HG02678 (cell line): ENCODE results near the gene PARG.
A peak's percentile ranks its signal among the peaks of the same experiment; 100 is the strongest.
"Not testable (repeated sequence)": the region's sequence is repeated elsewhere in the genome, so short reads cannot be mapped to it uniquely, and the experiment has no call there.

Experiments used
- ATAC-seq: cut with Tn5 transposase; IDR thresholded peaks from one replicate; pipeline ENCODE4 v1.9.1; 2021; ENCODE audit warnings: mild to moderate bottlenecking, moderate library complexity; ENCODE audit not compliant: unreplicated experiment

Gene PARG

GRCh38 chr10:49941447-49942338, at the start of gene PARG, which contains the start of gene TIMM23B:
Gene PARG, minus strand, starts transcription at chr10:49942027. Its CDS starts 302 bp downstream, at chr10:49941725.
Gene TIMM23B, plus strand, starts transcription at chr10:49942053. Its CDS starts 142 bp downstream, at chr10:49942195.
- ATAC-seq: peak; percentile 75

GRCh38 chr10:49988376-49988775, 46.5 kb upstream of the PARG start, which contains the start of gene AGAP6:
Gene AGAP6, plus strand, starts transcription at chr10:49988406. Its CDS starts 310 bp downstream, at chr10:49988716.
- ATAC-seq: not testable (repeated sequence)

GRCh38 chr10:49987207-49987606, 45.4 kb upstream of the PARG start:
- ATAC-seq: not testable (repeated sequence)

- ATAC-seq: not testable (repeated sequence)
These were observed 35.9 kb upstream of the PARG start for GRCh38 chr10:49977756-49978155.

GRCh38 chr10:49972094-49972493, 30.3 kb upstream of the PARG start:
- ATAC-seq: not testable (repeated sequence)

GRCh38 chr10:49971466-49971865, 29.6 kb upstream of the PARG start:
- not testable (repeated sequence) for ATAC-seq

- ATAC-seq: not testable (repeated sequence)
These were observed 28.6 kb upstream of the PARG start for GRCh38 chr10:49970331-49970857.

GRCh38 chr10:49953122-49953521, 11.3 kb upstream of the PARG start:
- not testable (repeated sequence) for ATAC-seq

- ATAC-seq: not testable (repeated sequence)
These were observed 10.2 kb upstream of the PARG start for GRCh38 chr10:49952006-49952405.

GRCh38 chr10:49948737-49949136, 6.9 kb upstream of the PARG start:
- ATAC-seq: not testable (repeated sequence)

- peak; percentile 77 for ATAC-seq
These were observed 6.3 kb upstream of the PARG start for GRCh38 chr10:49948142-49948541.

GRCh38 chr10:49943607-49944006, 1.8 kb upstream of the PARG start:
- ATAC-seq: not testable (repeated sequence)

GRCh38 chr10:49942339-49942705, 495 bp upstream of the PARG start:
- ATAC-seq: peak; percentile 13

- ATAC-seq: not testable (repeated sequence)
These were observed 9.7 kb downstream of the PARG start for GRCh38 chr10:49931959-49932728.

GRCh38 chr10:49931276-49931675, 10.6 kb downstream of the PARG start:
- not testable (repeated sequence) for ATAC-seq

GRCh38 chr10:49923572-49923971, 18.3 kb downstream of the PARG start:
- ATAC-seq: not testable (repeated sequence)

- not testable (repeated sequence) for ATAC-seq
These were observed 19.8 kb downstream of the PARG start for GRCh38 chr10:49922041-49922440.

- ATAC-seq: not testable (repeated sequence)
These were observed 23.9 kb downstream of the PARG start for GRCh38 chr10:49917927-49918326.

GRCh38 chr10:49916451-49916850, 25.4 kb downstream of the PARG start:
- not testable (repeated sequence) for ATAC-seq

- not testable (repeated sequence) for ATAC-seq
These were observed 31.5 kb downstream of the PARG start for GRCh38 chr10:49910295-49910694.
